Retinal pigment epithelial cell (primary cell): Measurements from ENCODE around the gene MCTP2.

Experiments used
- DNase-seq: peaks from one replicate; pipeline ENCODE4 v3.0.0-alpha.2; 2010; ENCODE audit warnings: low read depth
- H3K4me3 ChIP-seq: 2 replicates; pipeline ENCODE4 v1.5.1; 2011; ENCODE audit warnings: mild to moderate bottlenecking, low read length, control low read depth, moderate library complexity
- TF ChIP-seq, protein P1 (sequence below): conservative IDR thresholded peaks from 2 replicates; pipeline ENCODE4 v1.5.1; 2011; ENCODE audit warnings: low read depth, low read length, control low read depth, inconsistent platforms

The MCTP2 gene

DNA sequence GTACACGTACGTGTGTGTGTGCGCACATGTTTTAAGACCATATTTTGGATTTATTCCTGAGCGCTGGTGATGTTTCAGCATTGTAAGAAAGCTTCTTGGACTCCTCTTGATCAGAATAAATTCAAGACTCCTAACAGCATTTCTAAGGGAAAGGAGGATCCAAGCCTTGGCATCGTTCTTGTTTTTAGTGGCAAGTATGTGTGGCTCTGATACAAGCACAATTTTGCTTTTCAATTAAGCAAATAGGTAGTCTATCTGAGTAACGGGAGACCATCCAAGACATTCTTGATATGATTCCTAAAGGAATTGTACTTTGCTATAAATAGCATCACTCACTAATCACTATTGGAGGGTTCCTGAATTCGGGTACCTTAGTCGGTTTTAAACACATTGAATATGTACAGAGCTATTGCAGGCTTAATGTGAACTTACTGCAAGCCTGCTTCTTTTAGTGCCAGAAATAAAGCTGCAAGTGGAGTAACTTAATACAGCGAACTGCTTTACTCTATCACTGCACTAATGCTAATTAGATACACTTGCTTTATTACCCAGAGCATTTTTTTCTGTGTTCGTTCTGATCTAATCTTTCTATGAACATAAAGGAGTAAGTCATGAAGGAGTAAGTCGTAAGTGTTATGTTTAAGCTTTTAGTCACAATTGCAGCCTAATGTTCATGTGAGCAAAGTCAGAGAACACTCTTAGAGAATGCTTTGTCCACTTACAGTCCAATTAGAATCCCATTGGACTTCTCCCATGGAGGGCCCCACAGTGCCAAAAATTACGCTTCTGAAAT, 186.3 kb downstream of the MCTP2 start:
- no peak for DNase-seq
- H3K4me3 ChIP-seq = no peak overlapping the region
- TF ChIP-seq, protein P1, sequence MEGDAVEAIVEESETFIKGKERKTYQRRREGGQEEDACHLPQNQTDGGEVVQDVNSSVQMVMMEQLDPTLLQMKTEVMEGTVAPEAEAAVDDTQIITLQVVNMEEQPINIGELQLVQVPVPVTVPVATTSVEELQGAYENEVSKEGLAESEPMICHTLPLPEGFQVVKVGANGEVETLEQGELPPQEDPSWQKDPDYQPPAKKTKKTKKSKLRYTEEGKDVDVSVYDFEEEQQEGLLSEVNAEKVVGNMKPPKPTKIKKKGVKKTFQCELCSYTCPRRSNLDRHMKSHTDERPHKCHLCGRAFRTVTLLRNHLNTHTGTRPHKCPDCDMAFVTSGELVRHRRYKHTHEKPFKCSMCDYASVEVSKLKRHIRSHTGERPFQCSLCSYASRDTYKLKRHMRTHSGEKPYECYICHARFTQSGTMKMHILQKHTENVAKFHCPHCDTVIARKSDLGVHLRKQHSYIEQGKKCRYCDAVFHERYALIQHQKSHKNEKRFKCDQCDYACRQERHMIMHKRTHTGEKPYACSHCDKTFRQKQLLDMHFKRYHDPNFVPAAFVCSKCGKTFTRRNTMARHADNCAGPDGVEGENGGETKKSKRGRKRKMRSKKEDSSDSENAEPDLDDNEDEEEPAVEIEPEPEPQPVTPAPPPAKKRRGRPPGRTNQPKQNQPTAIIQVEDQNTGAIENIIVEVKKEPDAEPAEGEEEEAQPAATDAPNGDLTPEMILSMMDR = no peak

DNA sequence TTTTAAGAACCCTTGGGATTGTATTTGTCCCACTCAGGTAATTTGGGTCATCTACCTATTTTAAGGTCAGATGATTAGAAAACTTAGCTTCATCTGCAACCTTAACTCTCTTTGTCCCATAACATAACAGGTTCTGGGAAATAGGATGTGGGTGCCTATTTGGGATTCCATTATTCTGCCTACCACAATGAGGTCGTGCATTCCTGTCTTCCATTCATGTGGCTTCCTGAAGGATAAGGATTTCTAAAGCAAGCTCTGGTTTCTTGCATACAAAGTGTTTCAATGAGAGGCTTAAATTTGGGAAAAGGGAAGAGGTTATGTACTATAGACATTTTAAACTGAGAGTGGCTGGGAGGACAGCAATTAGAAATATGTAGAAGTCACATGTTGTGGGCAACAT, 190.3 kb downstream of the MCTP2 start:
- no peak for DNase-seq
- TF ChIP-seq, protein P1 = no peak

DNA sequence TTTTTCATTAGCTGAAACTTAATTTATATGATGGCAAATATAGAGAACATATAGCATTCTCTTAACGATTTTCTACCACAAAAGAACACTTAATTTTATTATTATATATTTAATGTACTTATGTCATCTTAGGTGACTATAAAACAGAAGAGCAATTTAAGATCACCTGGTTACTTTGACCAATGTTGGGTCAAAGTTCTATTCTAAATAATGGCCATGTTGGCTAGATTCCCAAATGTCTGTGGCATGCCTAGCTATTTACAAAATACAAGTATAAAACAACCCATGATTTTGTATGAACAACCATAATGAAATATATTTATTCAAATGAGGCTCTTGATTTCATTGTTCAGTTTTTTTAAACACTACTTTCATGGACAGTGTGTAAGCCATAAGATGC, 200.9 kb downstream of the MCTP2 start:
- TF ChIP-seq, protein P1 = no peak
- DNase-seq = no peak
- H3K4me3 ChIP-seq = no peak overlapping the region

More for the DNA sequence above, 190.3 kb downstream of the MCTP2 start:
- no peak overlapping the region for H3K4me3 ChIP-seq

DNA sequence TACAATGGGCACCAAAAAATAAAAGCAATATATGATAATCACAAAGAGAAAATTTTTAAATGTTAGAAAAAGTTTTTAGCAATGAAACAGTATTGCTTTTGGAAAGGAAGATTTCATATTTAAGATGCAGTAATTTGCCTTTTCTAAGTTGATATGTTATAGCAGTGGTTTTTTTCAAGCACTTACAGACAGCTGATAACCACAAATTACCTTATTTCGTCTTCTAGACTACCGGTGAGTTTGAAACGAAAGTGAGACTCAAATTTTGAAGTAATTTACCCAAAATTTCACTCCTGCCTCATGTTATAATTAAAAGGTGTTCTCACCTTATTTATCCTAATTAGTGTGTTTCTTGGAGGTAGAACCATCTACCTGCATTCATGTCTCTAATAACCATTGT, 207.8 kb downstream of the MCTP2 start:
- no peak for DNase-seq
- TF ChIP-seq, protein P1 = no peak
- H3K4me3 ChIP-seq = no peak overlapping the region

DNA sequence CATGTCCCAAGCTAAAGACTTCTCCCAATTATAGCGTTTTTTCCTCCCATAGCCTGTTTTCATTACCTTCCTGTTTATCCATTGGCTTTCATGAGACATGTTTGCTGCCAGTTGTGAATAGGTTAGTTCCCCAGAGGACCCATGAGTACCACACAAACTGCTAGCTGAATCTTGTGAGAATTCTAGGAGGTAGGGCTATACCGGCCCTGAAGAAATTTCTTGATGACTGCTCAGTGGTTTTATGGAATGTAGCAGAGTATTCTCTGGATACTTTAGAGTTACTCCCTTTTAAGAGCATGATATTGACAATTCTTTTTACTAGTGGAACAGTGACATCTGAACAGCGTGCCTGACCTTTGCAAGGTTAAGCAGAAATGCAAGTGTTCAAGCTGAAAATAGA, 210.4 kb downstream of the MCTP2 start:
- H3K4me3 ChIP-seq = no peak overlapping the region
- no peak for DNase-seq
- TF ChIP-seq, protein P1 = no peak

DNA sequence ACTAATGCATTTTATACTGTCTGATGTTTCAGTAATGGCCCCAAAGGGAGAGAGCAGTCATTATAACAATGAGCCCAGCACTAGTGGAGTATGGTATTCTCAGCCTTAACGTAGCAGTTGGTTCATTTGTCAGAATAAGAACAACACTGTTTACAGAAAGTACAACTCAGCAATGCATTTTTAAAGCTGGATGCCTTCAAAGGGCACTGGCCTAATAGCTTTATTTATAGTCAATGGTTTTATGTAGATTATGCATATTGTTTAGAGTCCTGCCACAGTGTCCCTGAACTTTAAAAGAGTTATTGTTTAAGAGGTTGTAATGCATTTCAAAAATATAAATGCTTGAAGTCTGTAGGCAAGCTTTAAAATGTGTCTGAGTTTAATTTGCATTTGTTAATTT, 211.1 kb downstream of the MCTP2 start:
- DNase-seq = no peak
- TF ChIP-seq, protein P1 = no peak
- H3K4me3 ChIP-seq = no peak overlapping the region

DNA sequence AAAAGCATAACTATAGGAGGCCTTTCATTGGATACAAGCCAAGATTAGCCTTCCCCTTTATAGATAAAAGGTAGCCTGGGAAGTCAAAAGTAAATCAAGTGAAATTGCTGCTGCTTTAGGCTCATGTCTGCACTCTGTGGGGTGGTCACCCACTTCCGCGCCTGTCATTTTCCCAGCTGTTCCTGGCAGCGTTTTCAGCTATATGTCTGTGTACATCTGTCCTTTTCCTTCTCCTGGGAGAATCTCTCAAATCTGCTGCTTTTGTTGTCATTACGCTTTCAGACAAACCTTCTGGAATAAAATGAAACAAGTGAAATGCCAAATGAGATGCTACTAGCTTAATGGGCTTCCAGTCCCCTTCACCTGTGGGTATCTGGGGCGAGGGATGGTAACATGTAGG, 211.8 kb downstream of the MCTP2 start:
- no peak overlapping the region for H3K4me3 ChIP-seq
- TF ChIP-seq, protein P1 = no peak
- no peak for DNase-seq
